Activated CD8-positive, alpha-beta T cell treated with anti-CD3 and anti-CD28 coated beads for 36 hours (primary cell): ENCODE results near the gene FPR3. TPM values are rescaled to one million over a fixed set of nuclear protein-coding genes. Genes with fewer than 3 reads are reported as not detected.

Experiments
- ATAC-seq: fragments of 200-7000 bp; cut with Tn5 transposase; one replicate; pipeline ENCODE4 v1.10.0; 2021; ENCODE audit warnings: mild to moderate bottlenecking, moderate library complexity
- CTCF ChIA-PET: fragments of 350-600 bp; sonication (Branson Sonifier 250); formaldehyde crosslinking; loops from one replicate; lab custom pipeline; 2021; ENCODE audit warnings: antibody characterized with exemption; lab: Charles Lee
- POLR2A ChIA-PET: fragments of 350-600 bp; sonication (Branson Sonifier 250); formaldehyde crosslinking; loops from one replicate; lab custom pipeline; 2021; ENCODE audit warnings: antibody characterized with exemption; lab: Charles Lee
- DNase-seq: peaks from one replicate; pipeline ENCODE4 v3.0.0-alpha.2; 2020
- H3K27ac Mint-ChIP-seq: one replicate; pipeline ENCODE4 v1.8.0; 2021; ENCODE audit warnings: mild to moderate bottlenecking, mixed read lengths
- H3K27me3 Mint-ChIP-seq: one replicate; pipeline ENCODE4 v1.8.0; 2021; ENCODE audit warnings: mixed read lengths
- H3K36me3 Mint-ChIP-seq: one replicate; pipeline ENCODE4 v1.8.0; 2021; ENCODE audit warnings: low read depth, mixed read lengths
- H3K4me1 Mint-ChIP-seq: one replicate; pipeline ENCODE4 v1.8.0; 2021; ENCODE audit warnings: low read depth, mixed read lengths
- H3K4me3 Mint-ChIP-seq: one replicate; pipeline ENCODE4 v1.8.0; 2021; ENCODE audit warnings: mild to moderate bottlenecking, moderate library complexity, mixed read lengths
- H3K9me3 Mint-ChIP-seq: one replicate; pipeline ENCODE4 v1.8.0; 2021; ENCODE audit warnings: mixed read lengths
- CTCF ChIP-seq: fragments of 200-600 bp; IDR thresholded peaks from one replicate; pipeline ENCODE4 v1.8.0; 2022; ENCODE audit warnings: antibody characterized with exemption, mild to moderate bottlenecking
- intact Hi-C: fragments of 100-400 bp; cut with micrococcal nuclease; formaldehyde crosslinking; loops from one replicate; pipeline ENCODE4 v1.10.0; 2022
- total RNA-seq, 2 experiments: library from RNA; stranded (reverse); gene quantifications; one replicate each; pipeline ENCODE4 v1.2.3, GENCODE V29; 2021

The FPR3 gene
- total RNA-seq, 2 experiments from 2014 or later = not detected

- ATAC-seq = no peak
- ChIA-PET POLR2A (no interaction called here), CTCF (interaction anchor here (1.7 kb wide), 1 partner anchor 13 kb away, joined by 3 read pairs; no protein-coding TSS in a partner anchor)
- Mint-ChIP-seq H3K36me3 (no peaks in the 10 kb centered on the region), H3K9me3 (no peaks in the 10 kb centered on the region), H3K27me3 (peaks cover 10% of the 10 kb centered on the region), H3K4me1 (no peaks in the 10 kb centered on the region), H3K27ac (no peak overlapping the region), H3K4me3 (no peak overlapping the region)
- intact Hi-C loops = no loop called here
- DNase-seq = no peak
- no peak for TF ChIP-seq CTCF
Measured at GRCh38 chr19:51797480-51797879, 2.5 kb downstream of the FPR3 start.

GRCh38 chr19:51798062-51798461, 3.1 kb downstream of the FPR3 start:
- POLR2A ChIA-PET = interaction anchor here (0.7 kb wide), 1 partner anchor 74 kb away, joined by 3 read pairs; no protein-coding TSS in a partner anchor
- TF ChIP-seq CTCF = no peak
- Mint-ChIP-seq H3K27ac (no peak overlapping the region), H3K4me3 (no peak overlapping the region), H3K36me3 (no peaks in the 10 kb centered on the region), H3K9me3 (peaks cover under 1% of the 10 kb centered on the region), H3K4me1 (no peaks in the 10 kb centered on the region), H3K27me3 (peaks cover 10% of the 10 kb centered on the region)
- CTCF ChIA-PET = interaction anchor here (1.0 to 1.7 kb wide), 2 partner anchors 13 to 21 kb away, joined by 3 read pairs; no protein-coding TSS in a partner anchor
- ATAC-seq = no peak
- intact Hi-C loops = no loop called here
- no peak for DNase-seq

DNA sequence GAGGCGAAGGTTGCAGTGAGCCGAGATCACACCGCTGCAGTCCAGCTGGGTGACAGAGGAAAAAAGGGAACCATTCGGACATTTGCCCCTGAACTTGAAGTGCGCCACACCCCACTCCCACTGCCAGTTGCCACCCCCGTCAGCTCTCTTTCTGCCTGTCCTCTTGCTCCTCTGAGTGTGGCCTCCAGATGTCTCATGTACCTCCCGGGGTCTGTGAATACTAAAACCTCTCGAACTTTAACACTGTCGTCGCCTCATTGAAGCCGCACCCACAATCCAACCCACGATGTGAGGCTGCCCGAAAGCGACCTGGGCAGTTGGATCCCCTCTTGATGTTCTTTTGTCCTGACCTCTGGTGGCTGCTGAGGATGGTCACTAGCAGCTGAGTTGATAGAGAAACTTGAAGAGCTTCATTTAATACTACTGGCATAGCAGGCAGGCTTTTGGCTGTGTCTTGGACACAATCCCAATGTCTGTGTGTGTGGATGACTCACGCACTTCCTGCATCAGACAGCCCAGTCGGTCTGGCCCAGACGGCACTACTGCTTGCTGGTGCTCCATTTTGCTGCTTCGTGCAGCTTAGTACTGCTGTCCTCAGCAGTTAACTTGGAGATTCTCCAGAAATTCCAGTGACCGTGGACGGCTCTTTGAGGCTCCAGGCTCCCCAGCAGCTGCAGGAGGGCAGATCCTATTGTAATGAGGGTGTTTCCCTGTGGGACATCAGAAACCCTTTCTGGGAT, 4.2 kb downstream of the FPR3 start:
- CTCF ChIA-PET = interaction anchor here (1.0 kb wide), 1 partner anchor 22 kb away, joined by 3 read pairs; no protein-coding TSS in a partner anchor

DNA sequence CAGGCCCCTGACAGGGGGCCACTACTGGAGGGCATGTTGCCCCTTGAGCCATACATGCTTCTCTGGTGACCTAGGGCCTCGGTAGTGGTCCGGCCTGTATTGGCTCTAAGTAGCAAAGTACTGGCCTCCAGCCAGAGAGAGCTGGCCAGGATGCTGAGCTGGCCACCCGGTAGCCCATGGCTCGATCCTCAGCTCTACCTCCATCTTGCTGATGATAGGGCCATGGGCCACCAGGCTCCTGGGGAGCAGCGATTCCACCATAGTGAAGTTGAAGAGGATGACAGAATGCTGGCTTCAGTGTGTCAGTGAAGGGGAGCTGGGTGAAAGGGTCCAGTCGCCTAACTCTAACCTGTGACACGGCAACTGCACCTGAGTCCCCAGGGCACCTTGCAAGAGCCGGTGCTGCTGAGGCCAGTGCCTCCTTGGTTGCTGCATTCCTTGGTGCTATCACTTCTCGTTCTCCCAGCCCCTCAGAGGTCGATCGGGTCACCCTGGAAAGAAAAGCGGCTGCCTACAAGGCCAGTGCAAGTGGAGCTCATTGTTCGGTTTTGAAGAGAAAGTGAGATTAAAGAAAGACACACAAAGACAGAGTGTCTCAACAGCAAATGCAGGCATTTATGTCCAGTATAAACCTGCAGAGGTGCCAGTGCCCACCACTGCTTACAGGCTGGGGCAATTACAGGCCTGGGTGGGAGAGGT, 5.0 kb downstream of the FPR3 start:
- Mint-ChIP-seq H3K4me3 (no peak overlapping the region), H3K9me3 (peaks cover 5% of the 10 kb centered on the region), H3K36me3 (no peaks in the 10 kb centered on the region), H3K27ac (no peak overlapping the region), H3K4me1 (no peaks in the 10 kb centered on the region), H3K27me3 (peaks cover 10% of the 10 kb centered on the region)
- DNase-seq (no peak), ATAC-seq (no peak)
- TF ChIP-seq CTCF = no peak
- ChIA-PET CTCF (no interaction called here), POLR2A (interaction anchor here (0.5 kb wide), 1 partner anchor 1846 kb away, joined by 4 read pairs; no protein-coding TSS in a partner anchor)
- intact Hi-C loops = no loop called here

More for the DNA sequence above, 4.2 kb downstream of the FPR3 start:
- peaks cover 10% of the 10 kb centered on the region for H3K27me3 Mint-ChIP-seq
- intact Hi-C loops = no loop called here
- peaks cover 4% of the 10 kb centered on the region for H3K9me3 Mint-ChIP-seq
- no peak for ATAC-seq
- POLR2A ChIA-PET = no interaction called here
- TF ChIP-seq CTCF = no peak
- H3K36me3 Mint-ChIP-seq = no peaks in the 10 kb centered on the region
- H3K27ac Mint-ChIP-seq = no peak overlapping the region
- H3K4me1 Mint-ChIP-seq = no peaks in the 10 kb centered on the region
- no peak for DNase-seq
- no peak overlapping the region for H3K4me3 Mint-ChIP-seq
